ENCODE data around the gene PCDHGC5.

DNA sequence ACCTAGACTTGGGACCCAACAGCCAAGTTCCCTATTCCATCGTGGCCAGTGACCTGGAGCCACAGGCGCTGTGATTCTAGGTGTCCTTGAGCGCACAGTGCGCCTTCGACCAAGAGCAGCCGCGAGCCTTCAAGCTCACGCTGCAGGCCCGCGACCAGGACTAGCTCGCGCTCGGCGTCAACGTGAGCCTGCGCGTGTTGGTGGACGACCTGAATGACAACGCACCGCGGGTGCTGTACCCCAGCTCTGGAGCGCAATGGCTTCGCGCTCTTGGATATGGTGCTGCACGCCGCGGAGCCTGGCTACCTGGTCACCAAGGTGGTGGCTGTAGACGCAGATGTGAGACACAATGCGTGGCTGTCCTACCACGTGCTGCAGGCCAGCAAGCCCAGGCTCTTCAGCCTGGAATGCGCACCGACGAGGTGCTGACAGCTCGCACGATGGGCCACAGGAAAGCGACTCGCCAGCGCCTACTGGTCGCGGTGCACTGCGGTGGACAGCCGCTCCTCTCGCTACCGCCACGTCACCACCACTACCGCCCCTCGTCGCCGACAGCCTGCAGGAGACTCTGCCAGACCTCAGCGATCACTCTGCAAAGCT, 47.2 kb upstream of the PCDHGC5 start:
- TF ChIP-seq, protein P1, sequence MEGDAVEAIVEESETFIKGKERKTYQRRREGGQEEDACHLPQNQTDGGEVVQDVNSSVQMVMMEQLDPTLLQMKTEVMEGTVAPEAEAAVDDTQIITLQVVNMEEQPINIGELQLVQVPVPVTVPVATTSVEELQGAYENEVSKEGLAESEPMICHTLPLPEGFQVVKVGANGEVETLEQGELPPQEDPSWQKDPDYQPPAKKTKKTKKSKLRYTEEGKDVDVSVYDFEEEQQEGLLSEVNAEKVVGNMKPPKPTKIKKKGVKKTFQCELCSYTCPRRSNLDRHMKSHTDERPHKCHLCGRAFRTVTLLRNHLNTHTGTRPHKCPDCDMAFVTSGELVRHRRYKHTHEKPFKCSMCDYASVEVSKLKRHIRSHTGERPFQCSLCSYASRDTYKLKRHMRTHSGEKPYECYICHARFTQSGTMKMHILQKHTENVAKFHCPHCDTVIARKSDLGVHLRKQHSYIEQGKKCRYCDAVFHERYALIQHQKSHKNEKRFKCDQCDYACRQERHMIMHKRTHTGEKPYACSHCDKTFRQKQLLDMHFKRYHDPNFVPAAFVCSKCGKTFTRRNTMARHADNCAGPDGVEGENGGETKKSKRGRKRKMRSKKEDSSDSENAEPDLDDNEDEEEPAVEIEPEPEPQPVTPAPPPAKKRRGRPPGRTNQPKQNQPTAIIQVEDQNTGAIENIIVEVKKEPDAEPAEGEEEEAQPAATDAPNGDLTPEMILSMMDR (IDR thresholded peaks at IDR 0.05), result no peak
- no peak for TF ChIP-seq EZH2 (IDR thresholded peaks at IDR 0.05; ENCODE audit: borderline replicate concordance, insufficient read depth, low read depth, low read length, poor library complexity, severe bottlenecking)
